HL-60 (cell line): ENCODE data around the gene LIPA.

Experiments used
- GABPA ChIP-seq: IDR thresholded peaks from 2 replicates; pipeline ENCODE4 v1.6.1; 2012; ENCODE audit warnings: low read depth
- POLR2AphosphoS5 ChIP-seq: IDR thresholded peaks from 2 replicates; pipeline ENCODE4 v1.6.1; 2012; ENCODE audit warnings: low read depth
- SPI1 ChIP-seq: IDR thresholded peaks from 2 replicates; pipeline ENCODE4 v1.6.1; 2012; ENCODE audit warnings: low read depth, mild to moderate bottlenecking, borderline replicate concordance
- TF ChIP-seq, protein P1 (sequence below): IDR thresholded peaks from one replicate; pipeline ENCODE4 v1.5.1; 2011; ENCODE audit warnings: low read length, control low read depth, inconsistent platforms; ENCODE audit not compliant: insufficient read depth
- TF ChIP-seq, protein P2 (sequence below): IDR thresholded peaks from 2 replicates; pipeline ENCODE4 v1.6.1; 2012; ENCODE audit warnings: low read depth; ENCODE audit not compliant: insufficient replicate concordance

DNA sequence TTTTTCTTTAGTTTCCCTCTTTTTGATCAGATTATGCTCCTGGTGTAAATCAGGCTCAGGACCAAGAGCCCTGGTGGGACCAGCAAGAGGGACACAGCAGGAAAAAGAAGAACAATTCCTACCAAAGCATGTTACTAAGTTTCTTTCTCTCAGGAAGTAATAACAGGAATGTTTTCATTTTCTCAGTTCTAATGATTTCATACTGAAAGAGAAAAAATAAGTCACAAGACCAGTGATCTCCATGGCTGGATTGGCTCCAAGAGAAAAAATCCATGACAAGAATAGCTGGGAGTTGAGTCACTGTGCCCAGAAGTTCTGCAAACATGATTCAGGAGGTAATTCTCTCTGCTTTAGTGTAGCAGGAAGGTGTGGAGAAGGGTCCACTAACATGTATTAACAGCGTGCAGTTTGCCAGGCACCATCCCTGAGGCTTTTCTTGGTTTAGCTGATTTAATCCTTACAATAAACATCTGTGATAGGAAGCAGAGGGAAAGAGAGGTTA is 26.5 kb upstream of the LIPA start:
- TF ChIP-seq, protein P1, sequence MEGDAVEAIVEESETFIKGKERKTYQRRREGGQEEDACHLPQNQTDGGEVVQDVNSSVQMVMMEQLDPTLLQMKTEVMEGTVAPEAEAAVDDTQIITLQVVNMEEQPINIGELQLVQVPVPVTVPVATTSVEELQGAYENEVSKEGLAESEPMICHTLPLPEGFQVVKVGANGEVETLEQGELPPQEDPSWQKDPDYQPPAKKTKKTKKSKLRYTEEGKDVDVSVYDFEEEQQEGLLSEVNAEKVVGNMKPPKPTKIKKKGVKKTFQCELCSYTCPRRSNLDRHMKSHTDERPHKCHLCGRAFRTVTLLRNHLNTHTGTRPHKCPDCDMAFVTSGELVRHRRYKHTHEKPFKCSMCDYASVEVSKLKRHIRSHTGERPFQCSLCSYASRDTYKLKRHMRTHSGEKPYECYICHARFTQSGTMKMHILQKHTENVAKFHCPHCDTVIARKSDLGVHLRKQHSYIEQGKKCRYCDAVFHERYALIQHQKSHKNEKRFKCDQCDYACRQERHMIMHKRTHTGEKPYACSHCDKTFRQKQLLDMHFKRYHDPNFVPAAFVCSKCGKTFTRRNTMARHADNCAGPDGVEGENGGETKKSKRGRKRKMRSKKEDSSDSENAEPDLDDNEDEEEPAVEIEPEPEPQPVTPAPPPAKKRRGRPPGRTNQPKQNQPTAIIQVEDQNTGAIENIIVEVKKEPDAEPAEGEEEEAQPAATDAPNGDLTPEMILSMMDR = no peak
- no peak for TF ChIP-seq POLR2AphosphoS5
- TF ChIP-seq, protein P2, sequence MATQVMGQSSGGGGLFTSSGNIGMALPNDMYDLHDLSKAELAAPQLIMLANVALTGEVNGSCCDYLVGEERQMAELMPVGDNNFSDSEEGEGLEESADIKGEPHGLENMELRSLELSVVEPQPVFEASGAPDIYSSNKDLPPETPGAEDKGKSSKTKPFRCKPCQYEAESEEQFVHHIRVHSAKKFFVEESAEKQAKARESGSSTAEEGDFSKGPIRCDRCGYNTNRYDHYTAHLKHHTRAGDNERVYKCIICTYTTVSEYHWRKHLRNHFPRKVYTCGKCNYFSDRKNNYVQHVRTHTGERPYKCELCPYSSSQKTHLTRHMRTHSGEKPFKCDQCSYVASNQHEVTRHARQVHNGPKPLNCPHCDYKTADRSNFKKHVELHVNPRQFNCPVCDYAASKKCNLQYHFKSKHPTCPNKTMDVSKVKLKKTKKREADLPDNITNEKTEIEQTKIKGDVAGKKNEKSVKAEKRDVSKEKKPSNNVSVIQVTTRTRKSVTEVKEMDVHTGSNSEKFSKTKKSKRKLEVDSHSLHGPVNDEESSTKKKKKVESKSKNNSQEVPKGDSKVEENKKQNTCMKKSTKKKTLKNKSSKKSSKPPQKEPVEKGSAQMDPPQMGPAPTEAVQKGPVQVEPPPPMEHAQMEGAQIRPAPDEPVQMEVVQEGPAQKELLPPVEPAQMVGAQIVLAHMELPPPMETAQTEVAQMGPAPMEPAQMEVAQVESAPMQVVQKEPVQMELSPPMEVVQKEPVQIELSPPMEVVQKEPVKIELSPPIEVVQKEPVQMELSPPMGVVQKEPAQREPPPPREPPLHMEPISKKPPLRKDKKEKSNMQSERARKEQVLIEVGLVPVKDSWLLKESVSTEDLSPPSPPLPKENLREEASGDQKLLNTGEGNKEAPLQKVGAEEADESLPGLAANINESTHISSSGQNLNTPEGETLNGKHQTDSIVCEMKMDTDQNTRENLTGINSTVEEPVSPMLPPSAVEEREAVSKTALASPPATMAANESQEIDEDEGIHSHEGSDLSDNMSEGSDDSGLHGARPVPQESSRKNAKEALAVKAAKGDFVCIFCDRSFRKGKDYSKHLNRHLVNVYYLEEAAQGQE = no peak
- TF ChIP-seq GABPA = no peak
- no peak for TF ChIP-seq SPI1
